Stimulated activated CD4-positive, alpha-beta T cell treated with anti-CD3 and anti-CD28 coated beads, Interleukin-1b, Interleukin-23, amount 100 ng/mL, for 1 hour (primary cell): Measurements from ENCODE around the gene LIPN.

ENCODE experiments used
- DNase-seq, 2 donors: peaks; one replicate each; pipeline ENCODE4 v3.0.0-alpha.2; 2020; ENCODE audit warnings: low read depth in 2 of 2

The LIPN gene

DNA sequence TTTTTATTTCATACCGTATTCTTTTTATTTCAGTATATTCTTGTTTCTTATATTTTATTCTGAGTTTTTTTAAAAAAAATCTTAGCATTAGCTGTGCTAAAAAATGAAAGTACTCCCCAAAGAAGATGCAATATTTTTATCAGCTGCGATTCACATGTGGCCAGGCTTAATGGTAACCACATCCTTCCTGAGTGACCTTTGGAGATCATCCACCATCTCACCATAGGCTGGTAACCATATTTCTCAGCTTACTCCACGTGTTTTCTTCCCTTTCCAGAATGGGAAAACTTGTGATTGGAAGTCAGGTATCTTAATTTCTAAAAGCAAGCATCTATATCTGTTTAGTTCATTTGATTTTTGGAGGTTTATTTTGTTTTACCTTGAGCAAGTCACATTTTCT, 23.9 kb downstream of the LIPN start:
- no peak for DNase-seq

DNA sequence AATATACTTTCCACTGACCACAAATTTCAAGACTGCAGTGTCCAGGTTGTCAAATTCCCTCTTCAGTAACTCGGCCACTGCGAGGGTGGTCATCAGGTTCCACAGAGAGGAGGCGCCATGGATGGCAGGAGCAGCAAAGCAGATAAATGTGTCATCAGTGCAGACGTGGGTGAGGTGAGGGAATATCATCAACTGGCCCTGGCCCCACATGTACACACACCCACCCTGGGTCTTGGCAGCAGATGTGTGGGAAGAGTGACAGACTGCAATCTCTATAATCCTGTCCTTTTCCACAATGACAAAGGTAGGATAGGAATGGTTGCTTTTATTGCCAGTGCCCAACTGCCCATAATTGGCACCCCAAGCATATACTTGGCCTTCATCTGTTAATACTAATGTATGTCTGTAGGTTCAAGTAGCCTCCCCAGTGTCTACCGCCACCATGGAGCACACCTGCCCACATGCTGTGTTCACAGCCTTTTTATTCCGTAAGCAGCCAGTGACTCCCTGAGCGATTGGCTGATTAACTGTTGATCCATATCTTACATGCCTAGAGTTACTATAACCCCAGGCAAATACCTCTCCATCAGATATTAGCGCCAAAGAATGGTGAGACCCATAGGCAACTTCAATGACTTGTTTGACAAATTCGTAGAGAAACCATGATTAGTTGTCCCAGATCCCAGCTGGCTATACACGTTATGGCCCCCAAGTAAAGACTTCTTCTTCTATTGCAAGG, 26.4 kb downstream of the LIPN start:
- DNase-seq, result no peak

DNA sequence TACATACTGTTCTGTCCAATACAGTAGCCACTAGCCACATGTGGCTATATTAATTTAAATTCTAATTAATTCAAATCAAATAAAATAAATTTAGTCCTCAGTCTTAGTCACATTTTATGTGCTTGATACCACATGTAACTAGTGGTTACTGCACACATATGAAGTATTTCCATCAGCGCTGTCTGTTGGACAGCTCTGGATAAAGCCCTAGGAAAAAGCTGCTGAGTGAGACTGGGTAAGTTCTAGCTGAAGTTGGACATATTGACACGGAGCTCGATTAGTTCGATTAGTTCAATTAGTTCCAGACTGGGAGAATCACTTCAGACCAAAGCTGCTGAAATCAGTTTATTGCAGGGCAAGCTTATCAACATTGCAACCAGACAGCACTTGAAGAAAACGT, 27.6 kb downstream of the LIPN start:
- DNase-seq, result no peak

DNA sequence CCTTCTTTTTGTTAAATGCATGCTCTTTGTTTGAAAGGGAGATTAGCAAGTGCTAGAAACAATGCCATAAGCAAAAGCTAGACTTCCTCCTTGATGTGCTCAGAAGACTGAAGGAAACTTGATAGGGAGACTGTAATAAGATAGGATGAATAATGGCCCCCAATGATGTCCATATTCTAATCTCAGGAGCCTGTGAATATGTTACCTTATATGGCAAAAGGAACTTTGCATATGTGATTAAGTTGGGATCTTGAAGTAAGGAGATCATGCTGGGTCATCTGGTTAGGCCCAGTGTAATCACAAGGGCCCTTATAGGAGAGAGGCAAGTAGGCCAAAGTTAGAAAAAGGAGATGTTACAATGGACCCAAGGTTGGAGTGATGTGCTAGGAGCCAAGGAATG, 29.1 kb downstream of the LIPN start:
- DNase-seq, result no peak

DNA sequence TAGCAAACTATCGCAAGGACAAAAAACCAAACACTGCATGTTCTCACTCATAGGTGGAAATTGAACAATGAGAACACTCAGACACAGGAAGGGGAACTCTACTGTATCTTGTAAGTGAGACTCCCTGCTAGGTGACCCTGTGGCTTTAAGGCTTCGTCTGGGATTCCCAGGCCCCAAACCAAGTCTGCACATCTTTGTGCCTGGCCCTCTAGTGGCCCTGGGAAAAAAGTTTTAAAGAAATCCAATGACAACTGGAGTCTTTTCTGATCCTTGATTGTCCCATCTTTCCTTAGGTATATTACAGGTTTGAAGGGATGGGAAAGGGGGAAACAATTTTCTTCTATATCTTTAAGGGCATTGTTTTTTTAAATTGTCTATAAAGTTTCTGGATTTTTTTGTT, 32.1 kb downstream of the LIPN start:
- DNase-seq, result no peak

DNA sequence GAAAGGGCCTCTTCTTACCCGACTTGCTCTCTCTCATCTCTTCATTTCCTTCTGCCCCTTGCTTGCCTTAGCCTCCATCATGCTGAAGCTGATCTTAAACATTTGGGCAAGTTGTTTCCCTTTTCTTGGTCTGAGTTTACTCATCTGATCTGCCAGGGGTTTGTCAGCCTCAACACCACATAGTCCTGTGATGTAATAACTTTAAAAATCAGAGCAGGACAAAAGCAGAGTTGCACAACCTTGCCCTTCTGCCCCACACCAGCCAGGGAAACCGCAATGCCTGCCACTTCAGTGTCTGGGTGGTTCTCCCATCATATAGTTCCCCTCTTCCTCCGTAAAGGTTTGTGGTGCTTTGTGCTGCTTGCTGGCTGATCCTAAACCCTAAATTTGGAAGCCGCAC, 32.8 kb downstream of the LIPN start:
- no peak for DNase-seq

DNA sequence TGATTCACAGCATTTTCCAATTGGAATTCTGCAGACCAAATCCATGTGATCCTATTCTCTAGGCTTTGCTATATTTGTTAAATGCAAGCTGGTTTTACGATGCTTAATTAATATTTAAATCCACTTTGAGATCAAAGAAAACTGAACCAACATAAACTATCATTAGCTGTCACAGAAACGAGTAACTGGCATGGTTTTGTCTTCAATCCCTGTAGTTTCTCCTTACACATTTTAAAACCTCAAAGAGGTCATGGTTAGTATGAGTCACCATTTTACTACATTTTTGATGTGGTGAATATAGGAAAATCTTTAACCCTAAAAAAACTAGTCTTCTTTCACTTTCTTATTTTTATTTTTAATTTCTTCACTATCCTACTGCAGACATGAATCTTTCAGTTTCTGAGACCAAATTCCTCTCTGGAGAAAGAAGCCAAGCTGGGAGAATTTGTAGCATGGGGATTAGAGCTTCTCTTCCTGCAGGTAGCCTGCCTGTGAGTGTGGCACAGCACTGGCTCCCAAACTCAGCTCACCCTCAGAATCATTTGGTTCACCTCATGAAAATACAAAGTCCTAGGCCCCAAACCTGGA, 34.0 kb downstream of the LIPN start:
- no peak for DNase-seq

DNA sequence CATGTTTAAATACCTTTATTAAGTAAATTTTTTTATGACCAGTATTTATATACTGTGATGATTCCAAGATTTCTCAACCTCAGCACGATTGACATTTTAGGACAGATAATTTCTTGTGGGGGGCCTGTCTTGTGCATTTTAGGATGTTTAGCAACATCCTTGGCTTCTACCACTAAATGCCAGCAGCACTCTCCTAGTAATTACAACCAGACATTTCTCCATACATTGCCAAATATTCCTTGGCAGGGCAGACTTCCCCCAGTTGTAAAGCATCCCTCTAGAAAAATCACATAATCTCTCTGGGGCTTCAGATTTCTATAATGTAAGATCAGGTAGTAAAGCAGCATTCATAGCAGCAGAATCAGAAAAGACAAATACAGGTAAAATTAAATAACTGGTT, 34.9 kb downstream of the LIPN start:
- no peak for DNase-seq

DNA sequence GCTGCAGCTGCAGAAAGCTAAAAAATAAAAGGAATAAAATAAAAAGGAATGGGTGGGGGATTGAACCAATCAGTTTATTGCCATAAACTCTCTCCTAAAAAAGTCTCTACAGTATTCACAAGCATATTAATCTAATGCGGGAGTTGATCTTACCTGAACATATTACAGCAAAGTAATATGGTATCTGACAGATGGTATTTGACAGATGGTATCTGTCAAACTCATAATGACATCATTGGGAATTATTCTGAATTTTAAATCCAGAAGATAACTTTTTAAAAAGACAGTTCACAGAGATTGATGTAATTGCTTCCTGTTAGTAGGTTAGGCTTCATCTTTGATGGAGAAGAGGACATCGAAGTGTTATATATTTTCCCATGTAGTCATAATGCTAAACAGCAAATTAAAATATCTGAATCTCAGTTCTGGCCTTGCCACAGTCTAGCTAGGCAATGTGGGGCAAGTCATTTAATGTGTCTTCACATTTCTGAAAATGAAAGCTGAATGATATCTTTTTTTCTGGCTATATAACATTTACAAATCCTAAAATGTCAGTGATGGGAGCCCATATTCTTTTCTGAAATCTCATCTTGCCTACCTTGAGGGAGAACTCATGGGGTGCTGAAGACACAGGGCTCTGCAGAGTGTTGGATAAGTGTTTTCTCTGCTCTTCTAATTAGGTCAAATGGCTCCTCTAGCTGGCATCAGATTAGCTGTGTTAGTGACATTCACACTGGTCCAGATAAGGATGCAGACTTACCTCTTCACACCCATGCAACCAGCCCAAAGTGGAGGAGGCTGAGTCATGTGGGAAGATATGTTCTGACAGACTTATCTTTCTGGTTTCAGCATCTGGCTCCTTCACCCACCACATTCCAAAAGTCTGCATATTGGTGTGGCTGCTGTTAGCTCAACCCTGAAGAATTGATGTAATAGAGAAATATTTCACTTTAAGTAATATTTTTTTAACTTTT, 40.6 kb downstream of the LIPN start:
- no peak for DNase-seq

DNA sequence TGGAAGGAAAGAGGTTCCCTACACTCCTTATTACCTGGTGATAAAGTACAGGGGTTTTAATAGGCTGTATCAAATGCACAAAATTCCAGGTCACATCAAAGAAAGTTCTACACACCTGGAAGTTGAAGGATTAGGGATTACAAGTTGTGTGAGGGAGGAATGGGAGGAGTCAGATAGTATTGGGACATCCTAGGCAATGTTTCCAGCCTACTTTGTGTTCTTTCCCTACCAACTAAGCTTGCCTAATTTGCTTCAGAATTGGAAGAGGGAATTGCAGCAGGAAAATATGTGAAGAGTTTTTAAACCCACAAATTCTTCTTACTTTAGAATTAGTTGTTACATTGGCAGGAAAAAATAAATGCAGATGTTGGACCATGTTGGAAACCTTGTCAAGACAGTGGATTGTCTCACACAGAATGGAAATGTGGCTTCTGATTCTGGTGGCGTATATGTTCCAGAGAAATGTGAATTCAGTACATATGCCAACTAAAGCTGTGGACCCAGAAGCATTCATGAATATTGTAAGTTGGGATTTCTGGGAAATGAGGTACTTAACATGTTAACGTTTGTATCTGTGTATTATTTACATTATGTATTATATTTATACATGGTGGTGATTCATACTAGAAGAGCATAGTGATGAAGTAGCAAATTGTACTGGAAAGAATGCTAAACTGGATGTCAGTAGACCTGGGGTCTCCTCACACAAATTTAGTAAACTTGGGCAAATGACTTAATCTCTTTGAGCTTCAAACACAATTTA, 42.9 kb downstream of the LIPN start, which contains the start of gene LIPM:
LIPM (plus strand) TSS at position 208 of the 763 bp plus-strand sequence; CDS start at position 375, 167 bp downstream.
- DNase-seq, result no peak

DNA sequence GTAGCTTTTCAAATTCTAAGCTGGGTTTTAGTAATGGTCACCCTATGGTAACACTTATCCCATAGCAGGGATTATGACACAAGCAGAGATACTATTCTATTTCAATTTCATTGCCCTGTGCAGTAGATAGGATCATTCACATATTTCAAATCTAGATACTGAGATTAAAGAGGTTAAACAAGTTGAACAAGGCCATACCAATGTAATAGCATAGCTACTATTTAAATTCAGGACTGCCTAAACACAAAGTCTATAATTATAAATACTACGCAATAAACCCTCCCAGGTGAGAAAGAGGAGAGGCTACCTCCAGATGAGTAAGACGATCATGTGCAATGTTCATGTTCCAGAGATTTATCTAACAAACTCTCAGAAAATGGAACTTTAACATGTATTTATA, 43.8 kb downstream of the LIPN start:
- DNase-seq, result no peak

DNA sequence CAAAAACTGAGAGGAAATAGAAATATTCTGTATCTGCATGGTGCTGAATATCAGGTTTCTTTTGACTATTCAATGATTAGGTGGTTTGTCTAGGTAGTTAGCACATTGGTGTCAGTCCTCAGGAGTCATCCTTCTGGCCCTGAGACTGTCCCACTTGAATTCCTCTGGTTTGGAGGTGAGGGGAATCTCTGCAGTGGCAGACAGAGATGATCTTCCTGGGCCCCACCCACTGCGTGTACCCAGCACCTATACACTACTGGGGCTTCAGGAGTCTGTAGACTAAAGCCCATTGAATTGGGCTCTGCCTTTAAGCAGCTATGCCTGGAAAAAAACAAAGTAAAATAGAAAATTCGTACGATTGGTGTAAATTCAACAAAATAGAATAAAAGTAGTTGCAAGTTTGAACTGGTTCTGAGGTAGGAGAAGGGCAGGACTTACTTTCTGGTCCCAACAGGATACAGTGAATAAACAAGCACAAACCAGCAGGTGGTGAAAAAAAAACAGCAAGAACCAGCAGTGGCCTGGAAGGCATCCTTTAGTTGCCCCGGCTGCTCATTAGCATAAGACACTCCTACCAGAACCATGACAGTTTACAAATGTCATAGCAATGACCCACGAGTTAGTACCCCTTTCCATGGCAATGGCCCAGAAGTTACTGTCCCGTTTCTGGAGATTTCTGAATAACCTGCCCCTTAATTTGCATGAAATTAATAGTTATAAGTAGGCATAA, 44.4 kb downstream of the LIPN start:
- no peak for DNase-seq

DNA sequence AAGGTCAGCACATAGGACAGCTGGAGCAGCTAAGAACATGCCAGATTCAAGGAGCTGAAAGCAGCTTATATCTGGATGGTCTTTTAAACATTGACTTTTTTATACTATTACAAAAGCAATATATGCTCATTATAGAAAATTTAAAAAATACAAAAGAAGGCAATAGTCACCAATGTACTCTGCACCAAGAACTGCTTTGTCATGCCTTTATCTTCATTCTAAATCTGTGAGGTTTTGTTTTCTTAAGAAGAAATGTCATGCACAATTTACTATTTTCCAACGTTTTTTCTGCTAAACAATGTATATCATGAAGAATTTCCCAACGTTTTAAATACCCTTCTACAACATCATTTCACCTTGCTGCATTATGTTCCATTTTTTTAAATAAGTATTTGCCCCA, 45.5 kb downstream of the LIPN start:
- DNase-seq, result no peak

DNA sequence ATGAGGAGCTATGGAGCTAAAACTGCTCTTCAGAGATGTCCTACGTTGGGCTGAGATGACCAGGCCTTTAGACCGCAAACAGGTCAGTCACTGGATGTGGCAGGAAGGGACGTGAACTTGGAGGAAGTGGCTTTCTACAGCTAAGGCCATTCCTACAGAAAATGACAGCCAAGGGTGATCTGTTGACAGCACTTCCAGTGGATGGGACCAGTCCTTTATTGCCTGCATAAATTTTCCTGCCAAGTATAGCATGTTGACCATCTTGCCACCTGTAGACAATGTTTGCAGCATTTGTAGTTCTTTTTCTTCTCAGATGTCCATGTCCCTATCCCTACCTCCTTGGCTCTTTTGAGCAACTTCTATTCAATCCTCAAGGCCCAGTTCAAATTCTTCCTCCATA, 46.1 kb downstream of the LIPN start:
- no peak for DNase-seq

DNA sequence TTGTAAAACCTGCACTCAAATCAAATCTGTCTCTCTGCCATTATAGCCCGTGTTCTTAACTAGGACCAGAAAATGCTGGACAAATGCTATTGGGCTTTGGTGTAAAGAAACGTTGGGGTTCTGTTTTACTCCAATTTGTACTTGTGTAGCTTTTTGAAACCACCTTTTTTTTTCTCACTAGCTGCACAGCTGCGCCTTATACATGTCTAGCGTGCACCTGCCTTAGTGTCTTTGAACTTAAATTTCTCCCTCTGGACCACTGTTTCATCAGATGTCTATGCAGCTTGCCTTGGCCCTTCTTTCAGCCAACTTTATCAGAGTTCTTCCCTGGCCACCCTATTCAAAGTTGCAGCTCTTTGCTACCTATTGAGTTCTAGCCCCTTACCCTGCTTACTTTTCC, 49.8 kb downstream of the LIPN start:
- no peak for DNase-seq

DNA sequence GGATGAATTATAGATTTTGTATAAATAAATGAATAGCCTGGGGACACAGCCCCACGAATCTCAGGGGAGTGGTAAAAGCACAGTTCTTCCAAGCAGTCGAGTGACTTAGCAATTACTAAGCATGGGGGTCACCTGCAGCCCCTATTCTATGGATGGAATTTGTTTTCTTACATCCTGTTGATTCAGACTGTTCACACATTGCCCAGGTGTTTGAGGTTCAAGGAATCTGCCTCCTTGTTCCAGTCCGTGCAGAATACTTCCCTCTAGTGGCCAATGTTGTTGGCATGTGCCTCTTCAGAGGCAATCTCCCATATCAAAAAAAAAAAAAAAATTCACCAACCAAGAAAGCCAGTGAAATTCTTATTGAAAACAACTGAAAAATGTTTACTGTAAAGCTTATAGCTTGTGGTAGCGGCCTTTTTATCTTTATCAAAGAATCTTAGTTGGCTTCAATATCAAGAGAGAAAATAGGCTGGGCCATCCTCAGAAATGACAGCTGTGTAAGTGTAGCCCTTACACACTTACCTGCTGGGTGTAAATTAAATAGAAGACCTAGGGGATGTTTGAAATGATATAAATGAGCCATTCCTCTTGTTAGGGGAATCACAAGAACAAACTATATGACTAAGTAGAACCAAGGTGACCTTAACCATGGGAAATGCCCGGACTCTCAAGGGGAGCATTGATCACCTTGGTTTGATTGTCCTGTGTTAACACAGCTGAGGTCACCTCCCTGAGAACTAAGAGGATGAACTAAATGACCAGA, 50.6 kb downstream of the LIPN start:
- no peak for DNase-seq

DNA sequence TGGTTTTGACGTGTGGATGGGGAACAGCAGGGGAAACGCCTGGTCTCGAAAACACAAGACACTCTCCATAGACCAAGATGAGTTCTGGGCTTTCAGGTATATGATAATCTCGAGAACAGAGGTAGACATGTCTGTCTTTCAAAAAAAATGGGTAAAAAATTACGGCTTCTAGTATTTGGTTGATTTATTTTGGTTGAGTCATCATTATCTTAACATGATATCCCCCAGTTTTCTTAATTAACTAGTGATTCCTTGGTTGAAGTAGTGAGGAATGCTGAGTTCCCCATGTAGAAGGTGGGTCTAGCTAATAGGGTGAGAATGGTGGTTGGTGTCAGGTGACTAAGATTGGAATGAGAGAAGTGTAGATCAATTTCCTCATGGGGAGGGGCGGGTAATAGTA, 53.4 kb downstream of the LIPN start:
- no peak for DNase-seq

DNA sequence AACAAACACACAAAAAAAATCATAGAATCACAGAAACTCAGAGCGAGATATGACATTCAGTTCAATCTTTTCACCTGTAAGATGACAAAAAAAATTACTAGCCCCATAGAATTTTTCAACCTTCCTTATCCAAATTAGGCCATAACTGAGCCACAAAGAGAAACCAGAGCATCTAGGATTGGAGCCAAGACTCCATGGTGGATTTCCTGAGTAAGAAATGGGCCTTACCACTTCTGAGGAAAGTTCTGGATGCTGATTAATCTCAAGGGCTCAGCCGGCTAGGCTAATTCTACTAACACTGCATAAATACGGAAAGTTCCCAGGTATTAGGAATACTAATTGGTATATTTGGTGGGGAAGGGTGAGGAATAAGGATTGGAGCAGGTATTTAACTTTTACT, 59.5 kb downstream of the LIPN start:
- no peak for DNase-seq

DNA sequence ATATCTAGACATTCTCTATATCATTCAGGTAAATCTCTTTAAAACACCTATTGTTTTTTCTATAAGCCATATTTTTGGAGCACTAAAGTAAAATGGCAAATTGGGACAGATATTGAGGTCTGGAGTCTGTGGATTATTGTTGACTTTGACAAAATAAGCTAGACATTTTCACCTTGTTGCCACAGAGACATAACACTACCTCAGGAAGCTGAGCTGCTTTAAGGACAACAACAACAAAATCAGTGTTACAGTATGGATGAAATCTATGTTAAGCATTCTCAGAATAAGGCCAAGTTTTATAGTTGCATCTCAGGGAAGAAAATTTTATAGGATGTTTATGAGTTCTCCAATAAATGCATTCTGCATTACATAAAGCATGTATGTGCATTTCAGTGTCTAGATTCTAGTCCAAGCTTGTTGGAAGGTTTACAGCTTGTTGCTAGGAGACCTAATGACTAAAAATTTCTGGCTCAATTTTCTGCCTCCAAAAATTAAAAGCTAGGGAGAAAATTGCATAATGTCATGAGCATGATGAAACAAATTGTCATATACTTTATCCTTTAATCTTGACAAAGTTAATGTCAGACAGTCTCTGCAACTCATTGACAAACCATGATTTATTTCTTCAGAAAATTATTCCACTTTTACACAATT, 61.1 kb downstream of the LIPN start:
- DNase-seq, result no peak

DNA sequence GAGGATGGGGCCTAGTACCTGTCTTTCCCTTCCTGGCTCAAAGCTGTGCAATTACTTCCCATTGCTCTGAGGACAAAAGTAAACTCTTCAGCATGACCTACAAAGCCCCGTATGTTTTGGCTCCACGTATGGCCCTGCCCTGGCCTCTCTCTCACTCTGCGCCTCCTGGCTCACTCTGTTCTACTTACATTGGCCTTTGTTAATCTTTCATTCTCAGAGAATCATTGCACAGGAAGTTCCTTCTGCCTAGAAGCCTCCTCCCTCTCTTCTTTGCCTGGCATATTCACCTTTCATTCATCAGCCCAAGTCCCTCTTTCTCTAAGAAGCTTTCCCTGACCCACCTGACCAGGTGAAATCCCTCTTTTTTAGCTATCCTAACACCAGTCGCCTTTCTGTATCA, 66.6 kb downstream of the LIPN start:
- no peak for DNase-seq
